PC-3 (cell line): ENCODE measurements around the gene SYT13.

Experiments used
- CTCF ChIP-seq: fragments of 300-600 bp; sonication (generic); conservative IDR thresholded peaks from 2 replicates; pipeline ENCODE4 v1.5.1; 2017; ENCODE audit warnings: antibody characterized with exemption, low read depth, mild to moderate bottlenecking, low read length
- EZH2 ChIP-seq: fragments of 300-600 bp; sonication (generic); IDR thresholded peaks from one replicate; pipeline ENCODE4 v1.6.1; 2017; ENCODE audit warnings: antibody characterized with exemption, mild to moderate bottlenecking, low read length; ENCODE audit not compliant: unreplicated experiment
- EZH2phosphoT487 ChIP-seq: fragments of 300-600 bp; sonication (generic); IDR thresholded peaks from 2 replicates; pipeline ENCODE4 v1.6.1; 2018; ENCODE audit warnings: mild to moderate bottlenecking, antibody characterized with exemption, low read length, borderline replicate concordance

GRCh38 chr11:45204761-45205160 is 81.4 kb downstream of the SYT13 start:
- TF ChIP-seq EZH2 (no peak), CTCF (no peak), EZH2phosphoT487 (no peak)
